ENCODE data around the gene RASGRP4. TPM values are rescaled to one million over a fixed set of nuclear protein-coding genes. Genes with fewer than 3 reads are reported as not detected.
"Not testable (repeated sequence)": the region's sequence is repeated elsewhere in the genome, so short reads cannot be mapped to it uniquely, and the experiment has no call there.

RASGRP4 gene
- polyA plus RNA-seq, 3 donors, result 0.48 to 8.2 (median 7.0) TPM

DNA sequence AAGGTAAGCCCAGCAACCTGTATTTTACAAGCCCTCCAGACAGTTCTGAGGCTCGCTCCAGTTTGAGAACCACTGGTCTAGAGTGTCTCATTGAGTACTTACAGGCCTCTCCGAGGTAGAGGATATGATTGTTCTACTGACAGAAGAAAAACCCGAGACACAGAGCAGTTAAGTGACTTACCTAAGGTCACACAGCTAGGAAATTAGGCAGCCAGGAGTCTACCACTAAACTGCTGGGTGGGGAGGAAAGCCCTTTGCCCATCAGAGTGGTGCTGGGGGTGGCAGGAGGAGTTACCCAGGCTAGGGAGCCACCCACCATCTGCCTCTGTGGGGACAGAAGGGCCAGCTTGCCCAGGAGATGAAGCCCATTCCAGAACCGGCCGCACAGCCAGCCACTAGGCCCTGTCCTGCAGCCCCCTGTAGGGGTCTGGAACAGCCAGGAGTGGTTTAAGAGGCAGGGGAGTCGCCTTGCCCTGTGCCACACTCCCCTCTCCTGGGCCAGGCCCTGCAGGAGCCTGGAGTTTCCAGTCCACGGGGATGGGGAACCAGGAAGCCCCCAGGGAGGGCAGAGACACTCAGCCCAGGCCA lies 703 bp downstream of the RASGRP4 start:
- H3K27ac ChIP-seq (ENCODE audit: low read depth, low read length), result no peak overlapping the region
- 64 to 73% (median 64%) methylated on average over 7 of the region's 7 CpGs for WGBS, 3 donors

- 68 to 88% (median 85%) methylated on average over 3 to 5 of the region's 5 CpGs for WGBS, 3 donors
- no peak overlapping the region for H3K27ac ChIP-seq (ENCODE audit: low read depth, low read length)
Observed at GRCh38 chr19:38424272-38424671, 1.7 kb downstream of the RASGRP4 start.

- H3K27ac ChIP-seq (ENCODE audit: low read depth, low read length), result no peak overlapping the region
- WGBS, 3 donors, result 70 to 83% (median 79%) methylated on average over 7 of the region's 7 CpGs
Observed at GRCh38 chr19:38422438-38422837, 3.6 kb downstream of the RASGRP4 start.

DNA sequence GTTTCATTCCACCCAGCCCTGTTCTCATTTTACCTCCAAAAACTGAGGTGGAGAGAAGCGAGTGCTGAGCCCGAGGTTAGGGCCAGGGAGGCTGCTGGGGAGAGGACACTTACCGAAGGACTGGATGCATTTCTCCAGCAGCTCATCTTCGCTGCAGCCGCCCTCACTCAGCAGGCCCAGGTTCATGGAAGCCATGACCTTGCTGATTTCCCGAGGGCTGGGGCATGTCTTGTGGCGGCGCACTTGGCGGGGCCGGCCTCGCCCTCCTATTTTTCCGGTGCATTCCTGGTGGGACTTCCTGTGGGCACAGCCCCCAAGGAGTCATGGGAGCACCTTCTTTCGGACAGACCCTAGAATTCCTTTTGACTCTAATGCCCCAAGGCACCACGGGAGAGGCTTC lies 4.2 kb downstream of the RASGRP4 start:
- WGBS, 3 donors, result 69 to 76% (median 75%) methylated on average over 14 of the region's 14 CpGs
- no peak overlapping the region for H3K27ac ChIP-seq (ENCODE audit: low read depth, low read length)

DNA sequence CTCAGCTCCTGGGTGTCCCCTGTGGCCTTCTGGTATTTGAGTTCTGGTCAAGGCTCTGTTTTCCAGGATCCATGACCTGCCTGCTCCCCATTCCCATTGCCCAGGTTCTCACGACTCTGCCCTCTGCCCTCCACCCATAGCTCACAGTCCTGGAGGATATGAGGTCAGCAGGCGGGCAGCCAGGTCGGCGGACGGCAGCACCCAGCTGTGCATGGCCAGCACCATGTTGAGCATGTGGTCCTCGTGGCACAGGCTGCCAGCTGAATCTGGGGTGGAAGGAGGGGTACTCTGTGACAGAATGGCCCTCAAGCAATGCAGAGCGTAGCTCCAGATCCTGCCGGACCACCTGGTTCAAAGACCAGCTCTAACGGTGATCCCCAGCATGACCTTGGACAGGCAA lies 5.1 kb downstream of the RASGRP4 start:
- 81 to 89% (median 84%) methylated on average over 9 of the region's 9 CpGs for WGBS, 3 donors
- no peak overlapping the region for H3K27ac ChIP-seq (ENCODE audit: low read depth, low read length)

- WGBS, 3 donors, result 7 to 12% (median 11%) methylated on average over 46 to 49 of the region's 49 CpGs
- no peak overlapping the region for H3K27ac ChIP-seq (ENCODE audit: low read depth, low read length)
Observed at GRCh38 chr19:38417544-38418506, 8.2 kb downstream of the RASGRP4 start.

DNA sequence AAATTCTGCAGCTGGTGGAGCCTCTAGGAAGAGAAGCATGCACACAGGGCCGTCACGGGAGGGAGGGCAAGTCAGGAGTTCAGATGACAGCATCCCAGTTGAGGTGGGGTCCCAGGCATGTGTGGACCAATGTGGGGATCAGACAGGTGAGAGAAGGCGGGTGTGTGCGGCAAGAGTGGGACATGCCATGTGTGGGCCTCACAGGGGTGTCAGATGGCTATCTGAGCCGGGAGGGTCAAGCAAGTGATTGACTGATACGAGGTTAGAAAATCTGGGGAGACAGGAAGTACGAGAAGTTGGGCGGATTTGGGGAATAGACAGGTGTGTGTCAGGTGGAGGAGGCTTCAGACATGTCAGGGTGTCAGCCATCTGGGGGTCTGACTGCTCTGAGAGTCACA lies 8.9 kb downstream of the RASGRP4 start:
- WGBS, 3 donors, result 78 to 81% (median 80%) methylated on average over 8 of the region's 8 CpGs

GRCh38 chr19:38413416-38413815 lies 12.6 kb downstream of the RASGRP4 start:
- WGBS, 3 donors, result 87 to 93% (median 90%) methylated on average over 6 of the region's 6 CpGs

More for the DNA sequence above, 8.9 kb downstream of the RASGRP4 start:
- H3K27ac ChIP-seq (ENCODE audit: low read depth, low read length), result no peak overlapping the region

GRCh38 chr19:38412961-38413360 lies 13.1 kb downstream of the RASGRP4 start:
- WGBS, 3 donors, result 68 to 83% (median 81%) methylated on average over 11 of the region's 11 CpGs
- H3K27ac ChIP-seq (ENCODE audit: low read depth, low read length), result no peak overlapping the region

More at GRCh38 chr19:38413416-38413815, 12.6 kb downstream of the RASGRP4 start:
- H3K27ac ChIP-seq (ENCODE audit: low read depth, low read length), result no peak overlapping the region

DNA sequence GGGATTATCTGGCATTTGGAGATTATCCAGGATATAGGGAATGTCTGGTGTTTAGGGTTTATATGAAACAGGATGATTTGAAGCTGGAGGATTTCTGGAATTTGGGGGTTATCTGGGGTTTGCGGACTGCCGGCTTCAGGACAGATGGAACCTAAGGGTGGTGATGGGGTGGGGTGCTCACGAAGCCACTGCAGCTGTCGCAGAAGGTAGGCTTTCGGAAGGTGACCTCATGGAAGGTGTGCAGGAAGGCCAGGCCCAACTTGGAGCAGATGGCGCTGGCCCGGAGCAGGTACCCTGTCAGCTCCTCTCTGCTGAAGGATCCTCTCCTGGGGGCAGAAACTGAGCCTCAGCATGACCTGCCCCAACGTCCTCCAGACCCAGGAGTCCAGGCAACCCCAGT lies 13.5 kb downstream of the RASGRP4 start:
- H3K27ac ChIP-seq (ENCODE audit: low read depth, low read length), result no peak overlapping the region
- 92 to 94% (median 93%) methylated on average over 8 of the region's 8 CpGs for WGBS, 3 donors

- not testable (repeated sequence) for H3K27ac ChIP-seq (ENCODE audit: low read depth, low read length)
- 77 to 89% (median 87%) methylated on average over 5 of the region's 5 CpGs for WGBS, 3 donors
Observed at GRCh38 chr19:38411898-38412297, 14.1 kb downstream of the RASGRP4 start.

DNA sequence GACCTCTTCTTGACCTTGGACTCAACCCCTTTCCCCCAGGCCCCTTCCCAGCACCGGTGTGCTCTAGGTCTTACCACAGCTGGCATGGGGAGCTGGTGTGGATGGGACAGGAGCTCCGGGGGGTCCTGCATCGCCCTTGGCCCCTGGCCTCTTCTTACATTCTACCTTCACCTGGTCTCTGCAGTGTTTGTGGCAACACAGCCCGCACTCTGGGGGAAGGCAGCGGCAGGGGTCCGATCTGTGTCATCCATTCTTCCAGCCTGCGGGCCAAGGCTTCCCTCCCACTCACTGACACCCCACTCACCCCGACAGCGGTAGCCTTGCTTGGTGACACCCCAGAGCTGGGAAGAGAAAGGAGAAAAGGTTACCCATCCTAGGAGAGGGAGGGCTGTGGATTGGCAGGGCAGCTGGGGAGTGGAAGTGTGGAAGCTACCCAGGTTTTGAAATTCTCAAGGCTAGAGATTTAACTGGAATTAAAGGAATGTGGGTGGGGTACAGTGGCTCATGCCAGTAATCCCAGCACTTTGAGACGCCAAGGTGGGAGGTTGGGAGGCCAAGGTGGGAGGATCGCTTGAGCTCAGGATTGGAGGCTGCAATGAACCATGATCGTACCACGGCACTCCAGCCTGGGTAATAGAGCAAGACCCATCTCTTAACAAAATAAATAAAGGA lies 14.8 kb downstream of the RASGRP4 start:
- WGBS, 3 donors, result 80 to 91% (median 85%) methylated on average over 13 of the region's 13 CpGs

DNA sequence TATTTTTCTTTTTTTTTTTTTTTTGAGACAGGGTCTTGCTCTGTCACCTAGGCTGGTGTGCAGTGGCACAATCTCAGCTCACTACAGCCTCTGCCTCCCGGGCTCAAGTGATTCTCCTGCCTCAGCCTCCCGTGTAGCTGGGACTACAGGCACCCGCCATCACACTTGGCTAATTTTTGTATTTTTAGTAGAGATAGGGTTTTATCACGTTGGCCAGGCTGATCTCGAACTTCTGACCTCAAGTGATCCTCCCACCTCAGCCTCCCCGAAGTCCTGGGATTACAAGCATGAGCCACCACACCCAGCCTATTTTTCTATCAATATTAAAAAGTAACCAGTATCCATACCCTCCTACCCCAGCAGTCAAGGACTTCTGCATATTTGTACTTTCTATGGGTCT lies 15.6 kb downstream of the RASGRP4 start:
- WGBS, 3 donors, result 69 to 76% (median 74%) methylated on average over 6 of the region's 6 CpGs
- H3K27ac ChIP-seq (ENCODE audit: low read depth, low read length), result not testable (repeated sequence)

More for the DNA sequence above, 14.8 kb downstream of the RASGRP4 start:
- no peak overlapping the region for H3K27ac ChIP-seq (ENCODE audit: low read depth, low read length)

DNA sequence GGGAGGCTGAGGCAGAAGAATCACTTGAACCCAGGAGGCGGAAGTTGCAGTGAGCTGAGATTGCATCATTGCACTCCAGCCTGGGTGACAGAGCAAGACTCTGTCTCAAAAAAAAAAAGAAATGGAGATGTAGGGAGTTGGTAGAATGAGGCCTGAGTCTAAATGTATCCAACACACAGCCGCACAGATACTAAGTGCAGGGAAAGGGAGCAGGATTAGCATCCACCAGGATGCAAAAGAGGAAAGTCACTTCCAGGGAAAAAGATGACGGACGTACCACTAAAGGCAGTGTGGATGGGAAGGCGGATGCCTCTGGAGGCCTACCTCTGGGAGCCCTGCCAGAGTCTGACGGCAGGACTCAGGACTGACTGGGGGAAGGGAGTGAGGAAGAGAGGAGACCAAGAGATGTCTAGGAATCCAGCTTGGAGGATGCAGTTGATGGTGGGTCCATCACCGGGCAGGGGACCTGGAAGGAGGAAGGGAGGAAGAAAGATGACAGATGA lies 16.3 kb downstream of the RASGRP4 start:
- no peak overlapping the region for H3K27ac ChIP-seq (ENCODE audit: low read depth, low read length)
- 41 to 59% (median 57%) methylated on average over 7 of the region's 7 CpGs for WGBS, 3 donors

DNA sequence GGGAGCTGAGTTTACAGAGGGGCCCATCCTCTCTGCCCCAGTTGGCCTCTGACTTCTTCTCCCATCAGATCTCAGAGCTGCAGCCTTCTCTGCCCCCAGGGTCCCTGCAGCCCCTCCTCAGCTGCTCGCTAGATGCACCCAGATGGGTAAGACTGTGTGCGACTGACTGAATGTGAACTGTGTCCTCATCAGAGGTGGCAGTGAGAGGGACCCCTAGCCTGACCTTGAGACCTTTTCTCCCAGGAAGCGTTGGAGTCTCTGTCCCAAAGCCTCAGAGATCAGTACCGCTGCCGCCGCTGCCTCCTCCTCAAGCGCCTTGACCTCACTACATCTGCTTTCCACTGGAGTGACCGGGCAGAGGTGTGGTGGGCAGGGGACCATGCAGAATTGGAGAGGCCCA lies 20.7 kb downstream of the RASGRP4 start:
- H3K27ac ChIP-seq (ENCODE audit: low read depth, low read length), result no peak overlapping the region
- 95 to 96% (median 95%) methylated on average over 8 of the region's 8 CpGs for WGBS, 3 donors

- H3K27ac ChIP-seq (ENCODE audit: low read depth, low read length), result no peak overlapping the region
- 93 to 96% (median 94%) methylated on average over 6 of the region's 6 CpGs for WGBS, 3 donors
Observed at GRCh38 chr19:38404858-38405257, 21.2 kb downstream of the RASGRP4 start.

DNA sequence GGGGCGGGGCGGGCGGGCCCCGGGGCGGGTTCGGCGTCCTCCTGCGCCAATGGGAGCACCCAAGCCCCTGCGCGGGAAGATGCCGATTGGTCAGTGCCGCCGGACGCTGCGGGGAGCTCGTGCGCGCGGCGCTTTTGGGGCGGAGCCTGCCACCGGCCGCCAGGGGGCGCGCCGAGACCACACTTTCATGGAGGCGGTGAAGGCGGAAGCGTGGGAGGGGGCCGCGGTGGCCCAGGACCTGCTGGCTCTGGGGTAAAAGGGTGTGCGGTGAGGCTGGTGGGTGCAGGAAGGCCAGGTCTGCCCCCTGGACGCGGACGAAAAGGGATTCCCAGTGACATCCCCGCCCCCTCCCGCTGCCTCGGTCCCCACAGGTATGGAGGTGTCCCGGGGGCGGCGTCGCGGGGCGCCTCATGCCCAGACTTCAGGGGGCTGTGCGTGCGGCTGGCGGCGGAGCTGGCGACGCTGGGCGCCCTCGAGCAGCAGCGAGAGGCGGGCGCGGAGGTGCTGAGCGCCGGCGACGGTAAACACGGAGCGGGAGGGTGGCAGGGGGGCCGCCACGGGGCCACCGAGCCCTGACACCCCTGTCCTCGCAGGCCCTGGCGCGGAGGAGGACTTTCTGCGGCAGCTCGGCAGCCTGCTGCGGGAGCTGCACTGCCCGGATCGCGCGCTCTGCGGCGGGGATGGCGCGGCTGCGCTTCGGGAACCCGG lies 22.9 kb downstream of the RASGRP4 start, which contains the start of gene FAM98C:
TSS of gene FAM98C (plus strand) at position 127 of the 708 bp plus-strand sequence. CDS start at position 188, 61 bp downstream.
- WGBS, 3 donors, result 0 to 1% (median 0%) methylated on average over 60 to 82 of the region's 82 CpGs
- H3K27ac ChIP-seq (ENCODE audit: low read depth, low read length), result no peak within 1 kb of the TSS

GRCh38 chr19:38402623-38402966 lies 23.4 kb downstream of the RASGRP4 start:
- H3K27ac ChIP-seq (ENCODE audit: low read depth, low read length), result no peak overlapping the region
- WGBS, 3 donors, result 3 to 7% (median 6%) methylated on average over 18 of the region's 18 CpGs
